Loucy (cell line): ENCODE measurements around the gene TANGO2.

Experiments
- EZH2phosphoT487 ChIP-seq: fragments of 200-600 bp; IDR thresholded peaks from 2 replicates; pipeline ENCODE4 v1.6.1; 2018; ENCODE audit warnings: antibody characterized with exemption, mild to moderate bottlenecking, moderate library complexity, borderline replicate concordance
- TF ChIP-seq, protein P1 (sequence below): fragments of 200-600 bp; sonication (generic); conservative IDR thresholded peaks from 2 replicates; pipeline ENCODE4 v1.5.1; 2014; ENCODE audit warnings: mild to moderate bottlenecking, antibody characterized with exemption, low read length

GRCh38 chr22:20087319-20088262 is 66.7 kb downstream of the TANGO2 start:
- TF ChIP-seq, protein P1, sequence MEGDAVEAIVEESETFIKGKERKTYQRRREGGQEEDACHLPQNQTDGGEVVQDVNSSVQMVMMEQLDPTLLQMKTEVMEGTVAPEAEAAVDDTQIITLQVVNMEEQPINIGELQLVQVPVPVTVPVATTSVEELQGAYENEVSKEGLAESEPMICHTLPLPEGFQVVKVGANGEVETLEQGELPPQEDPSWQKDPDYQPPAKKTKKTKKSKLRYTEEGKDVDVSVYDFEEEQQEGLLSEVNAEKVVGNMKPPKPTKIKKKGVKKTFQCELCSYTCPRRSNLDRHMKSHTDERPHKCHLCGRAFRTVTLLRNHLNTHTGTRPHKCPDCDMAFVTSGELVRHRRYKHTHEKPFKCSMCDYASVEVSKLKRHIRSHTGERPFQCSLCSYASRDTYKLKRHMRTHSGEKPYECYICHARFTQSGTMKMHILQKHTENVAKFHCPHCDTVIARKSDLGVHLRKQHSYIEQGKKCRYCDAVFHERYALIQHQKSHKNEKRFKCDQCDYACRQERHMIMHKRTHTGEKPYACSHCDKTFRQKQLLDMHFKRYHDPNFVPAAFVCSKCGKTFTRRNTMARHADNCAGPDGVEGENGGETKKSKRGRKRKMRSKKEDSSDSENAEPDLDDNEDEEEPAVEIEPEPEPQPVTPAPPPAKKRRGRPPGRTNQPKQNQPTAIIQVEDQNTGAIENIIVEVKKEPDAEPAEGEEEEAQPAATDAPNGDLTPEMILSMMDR, result no peak
- no peak for TF ChIP-seq EZH2phosphoT487
